ENCODE measurements around the gene RMP24.
"Not testable (repeated sequence)": the region's sequence is repeated elsewhere in the genome, so short reads cannot be mapped to it uniquely, and the experiment has no call there.

Gene RMP24

DNA sequence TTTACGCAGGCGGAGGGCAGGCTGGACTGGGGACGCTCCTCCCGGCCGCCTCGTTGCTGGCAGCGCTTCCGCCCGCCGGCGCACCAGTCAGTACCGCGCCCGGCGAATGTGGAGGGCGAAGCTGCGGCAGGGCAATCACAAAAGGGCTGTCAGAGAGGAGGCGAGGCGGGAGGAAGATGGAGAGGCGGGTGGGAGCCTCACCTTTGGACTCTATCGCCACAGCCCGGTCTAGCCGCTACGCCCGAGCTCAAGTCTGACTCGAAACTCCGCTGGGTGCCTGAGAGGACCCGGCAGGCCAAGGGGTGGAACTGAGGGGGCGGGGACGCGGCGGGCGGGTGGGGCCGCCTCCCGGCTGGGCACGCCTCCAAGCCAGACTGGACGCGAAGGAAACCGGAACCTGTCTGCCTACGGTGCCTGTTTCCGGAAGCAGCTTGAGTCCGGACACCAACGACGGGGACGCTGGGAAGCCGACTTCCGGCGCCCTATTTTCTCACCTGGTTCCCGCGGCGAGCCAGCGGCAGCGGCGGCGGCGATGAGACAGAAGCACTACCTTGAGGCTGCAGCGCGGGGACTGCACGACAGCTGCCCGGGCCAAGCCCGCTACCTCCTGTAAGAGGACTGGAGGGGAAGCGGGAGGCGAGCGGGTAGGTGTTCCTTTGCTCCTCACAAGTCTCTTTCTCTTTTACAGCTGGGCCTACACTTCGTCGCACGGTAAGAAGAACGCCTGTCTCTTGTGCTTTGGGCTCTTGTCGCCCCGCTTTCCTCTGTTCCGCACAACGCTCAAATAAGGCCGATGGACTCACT lies at the start of gene RMP24:
Gene RMP24 (plus strand): TSS at position 483 of the 804 bp plus-strand sequence.
- DNase-seq: peak; percentile 95

DNA sequence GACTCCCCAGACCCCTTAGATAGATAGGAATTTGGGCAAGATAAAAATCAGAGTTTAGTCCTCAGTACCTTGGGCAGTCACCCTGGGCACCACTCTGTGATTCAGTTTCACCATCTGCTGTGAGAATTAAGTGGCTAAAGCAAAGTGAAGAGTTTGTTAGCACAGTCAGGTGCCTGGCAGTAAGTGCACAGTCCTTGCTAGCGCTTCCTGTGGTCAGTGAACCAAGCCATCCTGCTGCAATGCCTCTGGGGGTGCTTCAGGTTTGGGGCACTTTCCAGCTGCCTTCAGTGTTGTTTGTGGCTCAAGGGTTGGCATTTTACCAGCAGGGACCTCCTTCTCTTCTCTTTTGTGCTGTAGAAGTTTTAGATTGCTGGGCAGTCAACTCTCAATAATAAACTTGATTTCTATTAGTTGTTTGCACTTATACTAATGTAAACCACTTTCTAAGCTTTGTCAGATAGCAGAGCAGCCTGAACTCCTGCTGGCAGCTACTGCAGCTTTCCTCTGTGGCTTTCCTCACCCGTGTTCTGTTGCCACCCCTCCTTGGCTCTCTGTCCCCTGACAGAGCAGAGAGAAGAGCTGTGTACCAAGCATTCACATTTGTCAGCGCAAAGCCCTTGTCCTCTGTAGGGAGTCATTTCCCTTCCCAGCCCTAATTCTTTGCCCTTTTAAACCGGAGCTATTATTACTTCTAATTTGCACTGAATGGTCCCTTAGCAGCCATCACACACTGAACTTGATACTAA lies 48.4 kb upstream of the RMP24 start:
- DNase-seq: no peak

DNA sequence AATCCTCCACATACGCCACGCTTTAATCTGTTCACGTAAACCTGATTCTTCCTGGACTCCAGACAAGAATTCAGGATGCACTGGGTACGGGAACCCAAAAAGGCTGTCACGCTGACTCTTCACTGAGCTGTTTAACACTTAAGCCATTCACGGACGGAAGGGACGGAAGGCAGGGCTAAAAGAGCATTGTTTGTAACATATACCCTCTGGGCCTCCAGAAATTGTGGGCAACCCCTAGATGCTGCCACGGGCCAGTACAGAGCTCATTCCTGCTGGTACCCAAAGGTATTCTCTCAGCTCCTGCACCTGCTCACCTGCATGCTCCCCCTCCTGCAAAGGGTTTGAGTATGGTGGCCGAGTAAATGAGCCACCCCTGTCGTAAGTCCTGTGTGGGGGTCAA lies 45.6 kb upstream of the RMP24 start:
- DNase-seq: no peak

DNA sequence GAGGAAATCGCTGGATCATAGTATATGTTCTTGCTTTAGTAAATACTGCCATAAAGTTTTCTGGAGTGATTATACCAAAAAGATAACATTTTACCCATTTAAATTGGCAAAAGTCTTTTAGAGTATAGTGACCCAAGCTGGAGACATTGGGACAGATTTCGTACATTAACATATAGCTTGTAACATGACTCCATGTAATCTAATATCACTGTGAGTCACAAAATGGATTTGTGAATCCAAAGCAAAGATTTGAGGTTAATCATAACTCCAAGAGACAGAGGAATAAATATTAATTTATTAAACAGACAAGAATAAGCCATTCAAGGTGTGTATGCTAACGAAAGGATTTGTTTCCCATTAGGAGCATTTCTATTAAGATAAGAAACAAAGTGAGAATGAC lies 45.0 kb upstream of the RMP24 start:
- no peak for DNase-seq

DNA sequence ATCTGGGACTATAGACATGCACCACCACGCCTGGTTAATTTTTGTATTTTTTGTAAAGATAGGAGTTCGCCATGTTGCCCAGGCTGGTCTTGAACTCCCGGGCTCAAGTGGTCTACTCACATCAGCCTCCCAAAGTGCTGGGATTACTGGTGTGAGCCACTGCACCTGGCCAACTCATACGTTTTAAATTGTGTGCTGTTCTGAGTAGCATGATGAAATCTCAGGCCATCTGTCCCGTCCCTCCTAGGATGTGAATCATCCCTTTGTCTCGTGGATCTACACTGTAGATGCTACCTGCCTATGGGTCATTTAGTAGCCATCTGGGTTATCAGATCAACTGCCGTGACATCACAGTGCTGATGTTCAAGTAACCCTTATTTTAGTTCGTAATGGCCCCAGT lies 38.5 kb upstream of the RMP24 start:
- no peak for DNase-seq

DNA sequence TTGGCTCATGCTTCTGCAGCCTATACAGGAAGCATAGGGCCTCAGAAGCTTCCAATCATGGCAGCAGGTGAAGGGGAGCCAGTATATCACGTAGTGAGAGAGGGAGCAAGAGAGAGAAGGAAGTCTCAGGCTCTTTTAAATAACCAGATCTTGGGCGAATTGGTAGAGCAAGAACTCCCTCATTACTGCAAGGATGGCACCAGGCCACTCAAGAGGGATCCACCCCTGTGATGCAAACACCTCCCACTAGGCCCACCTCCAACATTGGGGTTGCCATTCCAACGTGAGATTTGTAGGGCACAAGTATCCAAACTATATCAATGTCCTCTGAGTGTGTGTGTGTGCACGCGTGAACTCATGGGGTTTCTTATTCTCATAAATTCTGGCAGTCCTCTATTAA lies 37.6 kb upstream of the RMP24 start:
- DNase-seq: no peak

DNA sequence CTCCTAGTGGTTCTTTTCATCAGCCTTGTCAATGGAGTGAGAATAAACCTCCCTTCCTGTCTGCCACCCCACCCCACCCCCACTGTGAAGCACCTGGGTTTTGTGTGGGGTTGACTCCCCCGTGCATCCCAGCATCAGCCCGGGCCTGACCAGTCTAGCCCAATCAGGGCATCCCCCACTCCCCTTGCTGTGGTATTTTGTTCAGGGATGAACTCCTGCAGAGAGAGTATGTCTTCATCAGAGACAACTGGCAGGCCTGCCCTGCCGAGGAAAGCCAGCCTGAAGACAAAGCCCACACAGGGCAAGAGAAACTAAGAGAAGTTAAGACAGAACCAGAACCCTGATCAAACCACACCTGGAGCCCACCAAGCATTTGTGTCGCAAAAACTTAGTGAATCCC lies 36.7 kb upstream of the RMP24 start:
- DNase-seq: no peak

DNA sequence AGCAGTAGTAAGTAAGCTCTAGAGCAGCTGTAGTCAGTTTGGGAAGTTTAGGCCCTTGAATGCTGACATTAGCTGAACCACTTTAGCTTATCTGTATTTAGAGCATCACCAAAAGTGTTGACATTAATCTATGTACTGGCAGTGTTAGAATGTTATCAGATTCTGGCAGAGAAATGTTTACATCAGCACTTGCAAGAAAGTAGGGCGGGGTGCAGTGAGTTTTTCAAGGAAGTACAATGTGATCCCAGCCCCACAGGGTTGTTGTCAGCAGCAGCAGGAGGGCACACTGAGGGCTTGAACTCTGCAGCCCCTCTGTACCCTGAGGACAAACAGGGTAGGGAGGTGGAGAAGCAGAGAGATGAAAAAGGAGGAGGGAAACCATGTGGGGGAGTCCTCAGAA lies 35.5 kb upstream of the RMP24 start:
- no peak for DNase-seq

DNA sequence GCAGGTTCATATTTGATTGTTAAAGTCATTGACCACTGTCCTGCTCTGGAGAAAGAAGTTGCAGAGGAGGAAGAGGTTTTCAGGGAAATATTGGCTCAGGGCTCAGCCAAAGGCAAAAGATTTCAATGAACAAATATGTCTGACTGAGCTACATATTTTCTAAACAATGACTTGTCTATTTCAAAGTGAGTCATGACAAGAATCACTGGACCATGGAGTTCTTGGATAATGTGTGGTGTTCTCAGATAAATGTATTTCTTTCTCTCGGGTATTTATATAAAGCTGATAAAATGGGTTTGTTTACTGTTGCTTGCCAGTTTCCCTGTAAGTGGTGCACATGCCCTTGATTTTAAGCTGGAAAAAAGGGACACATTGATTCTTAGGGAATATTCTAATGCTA lies 34.3 kb upstream of the RMP24 start:
- no peak for DNase-seq

DNA sequence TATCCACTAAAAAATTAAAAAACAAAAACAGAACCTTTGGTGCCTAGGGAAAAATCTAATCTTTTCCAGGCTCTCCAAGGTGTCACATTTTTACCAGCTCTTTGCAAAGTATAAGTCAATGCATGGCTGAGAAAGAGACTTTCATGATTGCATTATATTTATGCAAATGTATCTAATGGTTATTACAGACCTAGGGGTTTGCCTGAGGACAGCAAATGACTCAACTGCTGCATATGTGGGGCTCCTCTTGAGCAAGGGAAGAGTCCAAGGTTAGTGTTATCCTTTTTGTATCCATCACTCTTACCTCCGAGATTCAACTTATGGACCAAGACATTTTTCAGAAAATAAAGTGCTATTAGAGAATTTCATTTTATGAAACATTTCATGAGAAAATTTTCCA lies 33.9 kb upstream of the RMP24 start:
- no peak for DNase-seq

DNA sequence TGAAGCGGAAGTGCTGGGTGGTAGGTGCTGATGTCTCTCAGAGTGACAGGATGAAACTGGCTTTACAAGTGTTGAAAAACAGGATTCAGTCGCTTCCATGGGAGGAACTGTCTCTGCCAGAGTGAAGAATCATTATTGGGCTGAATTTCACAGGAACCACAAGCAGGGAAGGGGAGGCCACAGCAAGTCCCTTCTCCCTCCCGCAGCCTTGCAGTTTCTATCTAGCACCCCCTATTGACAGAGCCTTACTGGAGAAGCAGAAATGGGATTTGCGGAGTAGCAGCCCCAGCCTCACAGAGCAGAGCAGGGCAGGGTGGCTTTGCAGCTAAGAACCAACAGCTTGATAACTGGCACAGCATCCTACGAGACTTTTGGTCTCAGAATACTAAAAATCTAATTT lies 33.3 kb upstream of the RMP24 start:
- no peak for DNase-seq

DNA sequence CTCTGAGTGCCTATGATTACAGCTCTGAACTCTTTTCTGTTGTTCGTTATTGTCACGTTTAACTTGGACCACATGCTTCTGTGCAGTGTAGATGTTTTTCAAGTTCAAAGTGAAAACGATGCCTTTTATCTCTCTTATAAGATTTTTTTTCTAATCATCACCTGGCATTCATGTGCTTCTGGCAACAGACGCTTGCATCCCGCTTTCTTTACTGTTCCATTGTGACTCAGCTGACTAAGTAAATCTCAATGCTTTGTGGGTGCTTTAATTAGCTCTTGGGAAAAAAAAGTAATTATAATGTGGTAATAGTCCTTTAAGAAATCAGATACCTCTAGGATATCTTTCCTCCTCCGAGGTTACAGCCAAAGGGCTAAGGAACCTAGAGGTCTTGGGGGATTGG lies 31.2 kb upstream of the RMP24 start:
- no peak for DNase-seq

DNA sequence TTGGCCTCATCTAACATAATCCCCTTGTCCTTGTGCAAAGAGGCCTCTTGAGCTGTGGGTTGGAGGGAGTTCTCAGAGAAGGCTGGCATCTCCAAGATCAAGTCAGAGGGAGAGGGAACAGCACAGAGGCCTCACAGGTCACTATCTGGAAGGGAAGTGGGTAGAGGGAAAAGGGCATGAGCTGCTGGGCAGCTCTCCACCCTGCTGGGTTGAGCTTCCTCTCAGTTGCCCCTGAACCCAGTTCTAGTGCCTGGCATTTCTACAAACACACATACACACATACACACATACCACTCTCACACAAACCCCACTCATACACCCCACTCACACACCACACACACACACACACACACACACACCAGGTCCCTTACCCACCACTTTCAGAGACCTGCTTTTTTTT lies 30.3 kb upstream of the RMP24 start:
- no peak for DNase-seq

DNA sequence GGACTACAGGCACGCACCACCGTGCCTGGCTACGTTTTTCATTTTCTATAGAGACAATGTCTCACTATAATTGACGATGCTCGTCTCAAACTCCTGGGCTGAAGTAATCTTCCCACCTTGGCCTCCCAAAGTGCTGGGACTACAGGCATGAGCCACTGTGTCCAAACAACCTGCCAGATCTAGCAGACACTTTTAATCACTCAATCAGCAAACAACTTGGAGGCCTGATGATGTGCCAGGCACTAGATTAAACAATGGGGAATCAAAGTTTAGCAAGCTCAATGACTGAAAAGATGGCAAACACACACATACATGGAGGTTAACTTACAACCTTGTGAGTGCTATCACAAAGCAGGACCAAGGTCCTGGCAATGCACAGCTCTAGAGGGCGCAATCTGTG lies 29.8 kb upstream of the RMP24 start:
- DNase-seq: no peak

DNA sequence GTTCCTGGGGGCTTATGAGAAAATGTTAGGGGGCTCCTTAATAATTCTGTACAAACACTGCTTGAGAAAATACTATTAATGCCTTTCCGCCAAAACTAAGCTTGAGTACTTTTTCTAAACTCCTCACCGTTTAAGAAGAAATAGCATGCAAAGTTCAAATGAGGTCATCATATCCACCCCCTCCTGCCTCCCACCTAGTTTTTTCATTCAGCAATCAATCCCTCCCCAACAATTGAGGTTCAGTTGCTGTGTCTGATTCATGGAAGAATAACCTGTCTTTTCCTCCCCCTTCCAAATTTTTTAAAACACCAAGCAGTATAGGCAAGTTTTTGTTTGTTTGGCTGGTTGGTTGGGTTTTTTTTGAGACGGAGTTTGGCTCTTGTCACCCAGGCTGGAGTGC lies 24.4 kb upstream of the RMP24 start:
- no peak for DNase-seq

DNA sequence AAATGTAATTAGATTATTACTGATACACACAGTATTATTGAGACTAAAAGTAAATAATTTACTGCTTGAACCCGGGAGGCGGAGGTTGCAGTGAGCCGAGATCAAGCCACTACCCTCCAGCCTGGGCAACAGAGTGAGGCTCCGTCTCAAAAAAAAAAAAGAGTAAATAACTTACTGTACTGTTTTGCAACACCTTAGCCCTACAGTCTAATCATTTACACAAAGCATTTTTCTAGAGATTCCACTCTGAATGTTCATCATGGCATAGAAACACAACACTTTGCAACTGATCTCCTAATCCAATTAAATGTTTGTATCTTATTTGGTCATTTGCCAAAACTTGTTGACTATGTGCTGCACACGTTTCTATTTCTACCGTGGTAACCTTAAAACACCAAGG lies 23.4 kb upstream of the RMP24 start:
- no peak for DNase-seq

DNA sequence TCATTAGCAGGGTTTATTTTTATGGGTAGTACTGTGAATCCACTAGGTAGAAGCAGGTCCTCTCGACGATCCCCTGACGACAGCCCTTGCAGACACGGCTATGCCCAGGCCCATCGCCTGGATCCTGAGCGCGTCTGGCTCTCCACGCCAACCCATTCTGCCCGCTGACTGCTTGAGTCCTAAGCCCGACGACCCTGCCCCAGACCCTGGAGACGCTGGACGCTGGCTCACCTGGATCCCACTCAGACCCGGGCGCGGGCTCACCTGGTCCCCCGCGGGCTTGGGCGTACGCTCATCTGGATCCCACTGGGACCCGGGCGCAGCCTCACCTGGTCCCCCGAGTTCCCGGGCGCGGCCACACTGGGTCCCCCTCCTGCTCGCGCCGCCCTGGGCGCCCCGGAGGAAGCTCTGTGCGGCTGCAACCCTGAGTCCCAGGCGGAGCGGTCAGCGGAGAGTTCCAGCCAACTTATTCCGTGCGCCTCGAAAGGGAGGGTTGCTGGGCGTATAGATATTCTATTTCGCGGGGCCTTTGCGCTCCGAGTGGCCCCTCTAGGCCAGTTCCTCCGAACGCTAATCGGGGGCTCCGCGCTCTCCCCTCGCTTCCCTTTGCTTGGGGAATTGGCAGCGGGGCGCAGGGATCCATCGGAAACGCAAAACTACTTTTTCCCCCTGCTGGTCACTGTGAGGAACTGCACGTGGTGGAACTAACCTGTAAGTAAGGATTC lies 22.4 kb upstream of the RMP24 start:
- DNase-seq: peak; percentile 64

DNA sequence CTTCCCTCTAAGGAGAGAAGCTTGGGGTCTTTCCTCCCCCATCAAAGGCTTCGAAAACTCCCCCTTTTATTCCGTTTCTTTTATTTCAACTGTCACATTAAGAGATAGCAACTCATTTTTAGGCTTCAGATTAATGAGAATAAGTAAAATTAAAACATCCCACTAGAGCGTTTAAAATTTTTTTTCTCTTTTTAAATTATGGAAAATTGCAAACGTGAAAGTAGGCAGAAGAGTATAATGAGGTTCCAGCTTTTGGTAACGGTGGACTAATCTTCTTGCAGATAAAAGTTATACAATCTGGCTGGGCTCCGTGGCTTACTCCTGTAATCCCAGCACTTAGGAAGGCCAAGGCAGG lies 21.9 kb upstream of the RMP24 start:
- DNase-seq: no peak

DNA sequence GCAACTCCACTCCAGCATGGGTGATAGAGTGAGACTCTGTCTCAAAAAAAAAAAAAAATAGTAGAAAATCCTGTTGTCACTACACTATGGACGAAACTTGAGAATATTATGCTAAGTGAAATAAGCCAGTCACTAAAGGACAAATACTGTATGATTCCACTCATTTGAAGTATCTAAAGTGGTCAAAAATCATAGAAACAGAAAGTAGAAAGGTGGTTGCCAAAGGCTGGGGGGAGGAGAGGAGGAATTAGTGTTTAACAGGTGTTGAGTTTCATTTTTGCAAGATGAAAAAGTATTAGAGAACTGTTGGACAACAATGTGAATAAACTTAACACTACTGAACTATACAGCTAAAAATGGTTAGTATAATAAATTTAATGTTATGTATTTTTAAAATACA lies 18.8 kb upstream of the RMP24 start:
- DNase-seq: no peak

DNA sequence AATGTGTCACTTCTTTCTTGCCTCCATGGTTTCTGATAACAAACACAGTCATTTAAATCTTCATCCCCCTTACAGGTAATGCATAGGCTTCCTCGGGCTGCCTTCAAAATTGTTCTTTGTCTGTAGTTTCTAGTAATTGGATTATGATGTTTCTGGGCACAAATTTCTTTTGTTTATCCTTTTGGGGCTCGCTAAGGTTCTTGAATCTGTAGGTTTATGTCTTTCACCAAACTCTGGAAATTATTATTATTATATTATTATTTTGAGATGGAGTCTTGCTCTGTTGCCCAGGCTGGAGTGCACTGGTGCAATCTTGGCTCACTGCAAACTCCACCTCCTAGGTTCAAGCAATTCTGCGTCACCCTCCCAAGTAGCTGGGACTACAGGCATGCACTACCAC lies 16.3 kb upstream of the RMP24 start:
- DNase-seq: no peak

DNA sequence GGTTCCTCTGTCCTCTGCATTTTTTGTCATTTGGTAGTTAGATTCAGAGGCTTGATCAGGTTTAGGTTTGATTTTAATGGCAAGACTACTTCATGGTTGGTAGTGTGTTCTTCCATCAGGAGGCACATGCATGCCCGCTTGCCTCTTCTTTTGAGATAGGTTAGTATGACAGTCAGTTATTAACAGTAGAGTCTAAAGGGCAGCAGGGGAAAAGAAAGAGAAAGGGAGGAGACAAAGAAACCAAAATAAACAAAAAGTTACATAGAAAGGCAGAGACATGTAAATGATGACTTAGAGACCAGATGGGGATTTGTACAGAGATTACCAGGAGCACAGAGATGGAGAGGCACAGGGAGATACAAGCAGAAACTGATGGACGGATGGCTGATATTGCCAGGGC lies 10.2 kb upstream of the RMP24 start:
- no peak for DNase-seq

DNA sequence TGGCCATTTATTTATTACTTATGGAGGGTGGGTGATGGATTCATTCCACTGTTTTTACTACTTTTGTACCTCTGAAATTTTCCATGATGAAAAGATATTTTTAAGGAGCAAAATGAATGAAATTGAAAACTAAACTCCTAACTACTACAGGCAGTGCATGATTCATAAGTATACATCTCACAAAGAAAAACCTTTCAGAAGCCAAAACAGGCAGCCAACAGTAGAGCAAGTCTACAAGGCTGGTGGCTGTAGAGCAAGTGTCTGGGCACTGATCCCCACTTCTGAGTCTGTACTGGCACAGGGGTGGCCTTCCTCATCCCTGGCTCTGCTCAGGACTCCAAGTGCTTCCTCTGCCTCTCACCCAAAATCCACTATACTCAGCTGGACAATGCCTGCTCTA lies 8.2 kb upstream of the RMP24 start:
- DNase-seq: no peak

DNA sequence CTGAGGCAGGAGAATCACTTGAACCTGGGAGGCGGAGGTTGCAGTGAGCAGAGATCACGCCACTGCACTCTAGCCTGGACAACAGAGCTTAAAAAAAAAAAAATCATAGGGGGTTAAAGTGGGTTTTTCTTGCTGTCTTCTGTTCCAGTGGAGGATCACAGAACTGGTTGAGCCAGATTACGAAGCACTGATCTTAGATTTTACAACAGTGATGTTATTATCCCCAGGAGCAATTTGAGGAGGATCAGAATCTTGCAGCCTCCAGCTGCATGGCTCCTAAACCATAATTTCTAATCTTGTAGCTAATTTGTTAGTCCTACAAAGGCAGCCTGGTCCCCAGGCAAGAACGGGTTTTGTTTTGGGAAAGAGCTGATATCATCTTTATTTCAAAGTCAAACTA lies 4.6 kb upstream of the RMP24 start:
- DNase-seq: not testable (repeated sequence)

DNA sequence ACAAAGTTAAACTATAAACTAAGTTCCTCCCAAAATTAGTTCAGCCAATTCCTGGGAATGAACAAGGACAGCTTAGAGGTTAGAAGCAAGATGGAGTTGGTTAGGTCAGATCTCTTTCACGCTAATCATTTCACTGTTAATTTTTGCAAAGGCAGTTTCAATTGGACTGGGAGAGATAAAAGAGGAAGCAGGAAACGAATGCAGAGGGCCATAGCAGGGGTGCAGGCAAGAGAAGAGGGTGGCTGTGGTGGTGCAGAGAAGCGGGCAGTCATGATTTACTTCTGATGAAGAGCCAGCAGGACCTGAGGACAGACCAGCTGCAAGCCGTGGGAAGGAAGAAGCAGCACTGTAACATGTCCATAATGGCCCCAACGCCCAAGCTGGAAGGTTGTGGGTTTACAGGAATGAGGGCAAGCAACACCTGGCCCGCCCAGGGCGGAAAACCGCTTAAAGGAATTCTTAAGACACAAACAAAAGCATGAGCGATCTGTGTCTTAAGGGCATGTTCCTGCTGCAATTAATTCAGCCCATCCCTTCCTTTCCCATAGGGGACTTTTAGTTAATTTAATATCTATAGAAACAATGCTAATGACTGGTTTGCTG lies 4.1 kb upstream of the RMP24 start:
- no peak for DNase-seq

All from NCI-H1105 treated with DMSO at 0.1 percent for 48 hours (cell line).